ENCODE measurements around the gene CER1. TPM values are rescaled to one million over a fixed set of nuclear protein-coding genes. Genes with fewer than 3 reads are reported as not detected.

The CER1 gene
- polyA plus RNA-seq, 1 experiment: not detected

GRCh38 chr9:14671377-14671776, 51.2 kb downstream of the CER1 start:
- no peak overlapping the region for H3K4me3 ChIP-seq (ENCODE audit: low read depth, low read length)
- no peaks in the 10 kb centered on the region for H3K9me3 ChIP-seq (ENCODE audit: control insufficient read depth, insufficient read depth, low read length)
- ChIA-PET CTCF (interaction anchor here (2.2 kb wide), 1 partner anchor 10 kb away, joined by 10 read pairs; no protein-coding TSS in a partner anchor), POLR2A (no interaction called here)
- H3K27ac ChIP-seq (ENCODE audit: low read depth, low read length): no peak overlapping the region
- no peak for TF ChIP-seq CTCF (IDR thresholded peaks at IDR 0.05; ENCODE audit: low read depth, low read length)
- no peaks in the 10 kb centered on the region for H3K27me3 ChIP-seq (ENCODE audit: control insufficient read depth, insufficient read depth, low read length)
- DNase-seq (ENCODE audit: low read depth, low spot score): no peak

GRCh38 chr9:14670718-14671117, 51.8 kb downstream of the CER1 start:
- POLR2A ChIA-PET: no interaction called here
- no peaks in the 10 kb centered on the region for H3K27me3 ChIP-seq (ENCODE audit: control insufficient read depth, insufficient read depth, low read length)
- no peak overlapping the region for H3K4me3 ChIP-seq (ENCODE audit: low read depth, low read length)
- DNase-seq (ENCODE audit: low read depth, low spot score): no peak
- H3K9me3 ChIP-seq (ENCODE audit: control insufficient read depth, insufficient read depth, low read length): no peaks in the 10 kb centered on the region
- no peak overlapping the region for H3K27ac ChIP-seq (ENCODE audit: low read depth, low read length)
- CTCF ChIA-PET: interaction anchor here (2.2 kb wide), 1 partner anchor 9 kb away, joined by 10 read pairs; no protein-coding TSS in a partner anchor
- no peak for TF ChIP-seq CTCF (IDR thresholded peaks at IDR 0.05; ENCODE audit: low read depth, low read length)

Other genes with a start within 250 kb of the CER1 start
- 4.7 and 6.6 TPM in 2 replicates for gene ZDHHC21, start 29.3 kb downstream of the CER1 start, polyA plus RNA-seq (2011; rRNA removed)
- gene FREM1, start 187.7 kb upstream of the CER1 start, polyA plus RNA-seq (2011; rRNA removed): not detected in 2 replicates